Measurements from ENCODE around the gene CYP26C1. TPM values are rescaled to one million over a fixed set of nuclear protein-coding genes. Genes with fewer than 3 reads are reported as not detected.
"Not testable (repeated sequence)": the region's sequence is repeated elsewhere in the genome, so short reads cannot be mapped to it uniquely, and the experiment has no call there.

Gene CYP26C1
- total RNA-seq, 1 donor from 2014 or later = not detected

GRCh38 chr10:93079663-93080349, 19.2 kb downstream of the CYP26C1 start:
- ATAC-seq = no peak

DNA sequence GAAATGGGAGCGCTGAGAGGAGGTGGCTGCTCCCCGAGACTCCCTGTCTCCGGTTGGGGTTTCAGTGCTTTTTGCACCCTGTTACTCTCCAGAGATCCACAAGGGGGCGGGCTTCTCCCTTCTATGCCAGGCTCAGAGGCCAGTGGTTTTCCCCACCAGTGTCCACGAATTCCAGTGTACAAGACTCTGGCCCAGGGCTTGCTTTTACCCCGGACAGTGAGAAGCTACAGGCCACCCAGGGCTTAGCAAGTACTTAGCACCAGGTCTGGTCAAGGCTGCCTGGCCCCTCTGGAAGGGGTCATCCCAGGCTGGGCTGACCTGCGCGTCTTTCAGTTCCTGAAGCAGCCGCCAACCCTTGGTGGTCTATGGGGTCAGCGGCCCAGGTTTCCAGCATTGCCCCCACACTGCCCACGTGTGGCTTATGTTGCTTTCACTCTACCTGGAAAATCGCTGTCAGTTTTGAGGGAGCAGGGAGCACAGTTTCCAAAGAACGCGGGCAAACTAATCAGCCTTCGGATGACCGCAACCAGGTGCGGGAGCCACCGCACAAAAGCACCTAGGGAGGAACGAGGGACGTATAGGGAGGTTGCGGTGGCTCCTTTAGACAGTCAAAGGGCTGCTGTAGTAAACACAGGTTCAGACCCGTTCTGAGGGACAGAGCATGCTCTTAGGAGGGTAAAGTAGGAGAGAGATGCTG, 19.9 kb downstream of the CYP26C1 start:
- ATAC-seq = peak; percentile 69

GRCh38 chr10:93081318-93081717, 20.7 kb downstream of the CYP26C1 start:
- no peak for ATAC-seq

GRCh38 chr10:93081834-93082233, 21.2 kb downstream of the CYP26C1 start:
- no peak for ATAC-seq

GRCh38 chr10:93083743-93084539, 23.3 kb downstream of the CYP26C1 start:
- ATAC-seq = no peak

DNA sequence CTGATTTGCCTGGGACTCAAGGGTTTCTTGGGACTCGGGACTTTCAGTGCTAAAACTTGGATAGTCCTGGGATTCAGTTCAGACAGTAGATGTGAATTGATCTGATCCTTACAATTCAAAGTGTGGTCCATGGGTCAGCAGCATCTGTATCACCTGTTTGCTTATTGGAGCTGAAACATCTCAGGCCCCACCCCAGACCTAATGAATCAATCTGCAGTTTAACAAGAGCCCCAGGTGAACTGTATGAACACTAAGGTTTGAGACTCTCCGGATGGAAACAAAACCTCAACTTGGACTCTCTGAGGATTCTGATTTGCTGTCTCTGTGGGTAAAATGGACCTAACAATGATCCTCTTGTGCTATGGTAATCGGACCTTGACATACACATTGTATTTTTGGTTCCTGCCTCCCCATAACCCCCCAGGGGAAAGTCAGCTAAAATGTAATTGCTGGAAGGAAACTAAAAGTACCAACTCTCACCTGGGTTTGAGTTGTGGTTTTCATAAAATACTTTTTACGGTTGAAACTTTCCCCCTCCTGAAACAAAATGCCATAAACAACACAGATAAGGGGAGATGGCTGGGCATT, 24.8 kb downstream of the CYP26C1 start:
- ATAC-seq = no peak

DNA sequence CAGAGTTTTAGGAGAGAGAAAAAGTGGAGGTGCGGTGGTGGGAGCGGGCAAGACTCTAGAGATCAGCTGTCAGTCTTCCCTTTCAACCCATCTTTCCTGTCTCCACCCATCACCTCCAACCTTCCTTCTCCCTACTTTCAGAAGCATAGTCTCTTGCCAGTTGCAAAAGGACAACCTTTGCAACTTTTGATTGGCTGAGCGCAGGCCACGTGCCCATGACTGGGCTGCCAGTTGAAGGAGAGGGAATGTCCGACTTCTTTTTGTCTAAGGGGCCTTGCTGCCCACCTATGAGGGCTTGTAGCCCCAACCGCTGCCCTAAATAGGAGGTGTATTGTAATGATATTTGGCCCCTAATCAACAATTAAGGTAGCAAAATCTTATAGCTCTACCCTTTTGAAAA, 25.7 kb downstream of the CYP26C1 start:
- ATAC-seq = no peak

DNA sequence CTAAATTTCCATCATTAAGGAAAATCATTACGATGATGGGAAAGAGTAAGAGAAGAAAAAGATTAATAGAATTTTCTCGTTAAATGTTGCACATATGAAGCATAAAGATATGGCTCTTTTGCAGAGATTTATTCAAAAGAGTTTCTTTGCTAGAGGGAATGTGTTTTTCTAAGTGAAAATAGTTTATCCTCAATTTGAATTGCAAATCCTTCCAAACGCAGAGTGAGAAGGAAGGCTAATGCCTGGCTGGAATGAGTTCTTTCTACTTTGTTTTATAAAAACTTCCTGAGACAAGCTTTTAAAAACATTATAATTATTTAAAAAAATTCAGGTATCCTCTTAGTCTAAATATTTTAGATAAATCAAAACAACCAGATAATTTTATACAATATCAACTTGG, 27.2 kb downstream of the CYP26C1 start:
- ATAC-seq = no peak

DNA sequence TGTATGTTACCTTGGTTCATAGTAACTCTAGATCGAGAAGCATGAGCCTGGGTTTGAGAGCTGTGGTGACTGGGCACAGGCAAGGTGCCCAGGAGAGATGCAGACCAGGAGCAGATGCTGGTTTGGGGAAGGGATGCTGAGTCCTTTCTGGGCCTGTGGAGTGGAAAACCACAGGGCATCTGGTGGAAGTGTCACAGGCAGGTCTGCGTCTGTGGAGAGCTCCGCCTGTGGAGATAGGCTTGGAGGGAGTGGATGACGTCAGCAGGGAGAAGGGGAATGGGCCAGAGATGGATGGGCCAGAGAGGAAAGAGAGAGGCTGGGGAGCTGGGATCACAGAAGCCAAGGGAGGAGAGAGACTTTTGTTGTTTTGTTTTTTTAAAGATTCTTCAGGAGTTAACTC, 27.9 kb downstream of the CYP26C1 start:
- ATAC-seq = no peak

GRCh38 chr10:93090619-93091018, 30.0 kb downstream of the CYP26C1 start:
- no peak for ATAC-seq

- no peak for ATAC-seq
Measured at GRCh38 chr10:93091960-93092359, 31.4 kb downstream of the CYP26C1 start.

- no peak for ATAC-seq
Measured at GRCh38 chr10:93095225-93095624, 34.6 kb downstream of the CYP26C1 start.

- ATAC-seq = no peak
Measured at GRCh38 chr10:93096901-93097300, 36.3 kb downstream of the CYP26C1 start.

GRCh38 chr10:93097386-93097785, 36.8 kb downstream of the CYP26C1 start:
- no peak for ATAC-seq

GRCh38 chr10:93098816-93099215, 38.2 kb downstream of the CYP26C1 start:
- no peak for ATAC-seq

GRCh38 chr10:93099670-93100069, 39.1 kb downstream of the CYP26C1 start:
- no peak for ATAC-seq

GRCh38 chr10:93101148-93101547, 40.5 kb downstream of the CYP26C1 start:
- ATAC-seq = not testable (repeated sequence)

- no peak for ATAC-seq
Measured at GRCh38 chr10:93103953-93104352, 43.4 kb downstream of the CYP26C1 start.

GRCh38 chr10:93106631-93107072, 46.1 kb downstream of the CYP26C1 start:
- no peak for ATAC-seq

GRCh38 chr10:93110472-93111146, 50.0 kb downstream of the CYP26C1 start:
- no peak for ATAC-seq

- no peak for ATAC-seq
Measured at GRCh38 chr10:93113042-93113441, 52.4 kb downstream of the CYP26C1 start.

DNA sequence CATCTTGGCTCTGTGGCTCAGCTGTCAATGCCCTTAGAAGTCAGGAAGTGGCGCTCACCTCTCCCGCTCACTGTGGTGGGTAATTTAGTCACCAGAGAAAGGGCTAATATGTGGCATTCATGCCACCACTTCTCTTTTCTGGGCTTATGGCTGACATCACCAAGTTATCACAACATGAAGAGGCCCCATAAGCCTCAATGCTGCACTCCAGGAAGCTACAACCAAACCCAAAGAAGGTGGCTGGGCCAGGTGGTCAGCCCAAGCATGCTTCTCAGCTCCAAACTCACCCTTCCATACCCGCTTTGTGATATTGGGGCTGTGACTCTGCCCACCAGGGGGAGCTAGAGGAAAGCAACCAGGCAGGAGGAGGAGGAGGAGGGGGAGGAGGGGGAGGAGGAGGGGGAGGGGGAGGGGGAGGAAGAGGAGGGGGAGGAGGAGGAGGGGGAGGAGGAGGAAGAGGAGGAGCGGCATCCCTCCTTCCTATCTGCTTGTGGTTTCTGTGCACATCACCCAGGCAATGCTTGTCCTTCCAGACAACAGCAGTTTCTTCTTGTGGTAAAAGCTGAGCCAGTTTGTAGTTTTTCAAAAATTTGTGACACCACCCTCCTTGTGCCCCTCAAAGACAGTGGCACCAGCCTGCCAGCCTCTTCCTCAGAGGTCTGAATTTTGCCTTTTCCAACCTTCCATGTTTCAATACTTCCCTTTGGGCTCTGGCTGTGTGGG, 55.2 kb downstream of the CYP26C1 start:
- ATAC-seq = peak; percentile 57

Data from esophagus mucosa (tissue), 1 donor.